Upper lobe of left lung (tissue), 6 donors: Measurements from ENCODE around the gene KLF2. TPM values are rescaled to one million over a fixed set of nuclear protein-coding genes. Genes with fewer than 3 reads are reported as not detected.

Experiments used
- ATAC-seq, 2 donors: fragments of 200-7000 bp; cut with Tn5 transposase; one replicate each; pipeline ENCODE4 v1.9.1; 2022; ENCODE audit warnings: mild to moderate bottlenecking in 2 of 2, moderate library complexity in 2 of 2; ENCODE audit not compliant: low FRiP score in 2 of 2
- DNase-seq, 2 donors: peaks; one replicate each; pipeline ENCODE4 v3.0.0-alpha.2; 2019 to 2020
- H3K27ac ChIP-seq, 4 donors: fragments of 200-600 bp; sonication (generic); one replicate each; pipeline ENCODE4 v1.5.1; 2016 to 2019
- H3K27me3 ChIP-seq, 4 donors: fragments of 200-600 bp; sonication (generic); one replicate each; pipeline ENCODE4 v1.5.1; 2017 to 2019
- H3K36me3 ChIP-seq, 4 donors: fragments of 200-600 bp; sonication (generic); one replicate each; pipeline ENCODE4 v1.5.1; 2016 to 2019
- H3K4me1 ChIP-seq, 4 donors: fragments of 200-600 bp; sonication (generic); one replicate each; pipeline ENCODE4 v1.5.1; 2018 to 2019
- H3K4me3 ChIP-seq, 4 donors: fragments of 200-600 bp; sonication (generic); one replicate each; pipeline ENCODE4 v1.5.1; 2017 to 2019; ENCODE audit warnings: mild to moderate bottlenecking in 2 of 4, moderate library complexity in 1 of 4
- H3K9me3 ChIP-seq, 4 donors: fragments of 200-600 bp; sonication (generic); one replicate each; pipeline ENCODE4 v1.5.1; 2018 to 2019
- CTCF ChIP-seq, 6 experiments: fragments of 450-650 bp in 4 of 6; fragments of 200-600 bp in 2 of 6; sonication (generic) in 2 of 6; IDR thresholded peaks; one replicate each; pipeline ENCODE4 v1.5.1; 2016 to 2019; ENCODE audit warnings: antibody characterized with exemption in 6 of 6
- EP300 ChIP-seq, 4 donors: sonication (generic); formaldehyde crosslinking; IDR thresholded peaks; one replicate each; pipeline ENCODE4 v1.5.1; 2017; ENCODE audit warnings: antibody characterized with exemption in 4 of 4, control low read depth in 2 of 4
- POLR2A ChIP-seq, 4 donors: fragments of 450-650 bp; IDR thresholded peaks; one replicate each; pipeline ENCODE4 v1.5.1; 2016 to 2017; ENCODE audit warnings: antibody characterized with exemption in 4 of 4, mild to moderate bottlenecking in 2 of 4
- POLR2AphosphoS5 ChIP-seq, 2 donors: sonication (generic); formaldehyde crosslinking; IDR thresholded peaks; one replicate each; pipeline ENCODE4 v1.5.1; 2017; ENCODE audit warnings: antibody characterized with exemption in 2 of 2
- WGBS, 2 donors: methylation state at CpG; one replicate each; pipeline ENCODE4 v1.1.5; 2017 to 2018; 5-methylcytosine and 5-hydroxymethylcytosine counted together
- total RNA-seq, 6 donors: library from RNA; depleted of rRNA in 4 of 6; stranded (reverse); fragments of >200 nt in 4 of 6; gene quantifications; one replicate each; pipeline versions ENCODE4 v1.1.0 to v1.2.1, GENCODE V29; 2016 to 2021
- donor health status: DM: no; HTN: no; CAD: no; lungs with moderate emphysema.
- donor health status: DM: no; HTN: yes; CAD: no; lungs with severe emphysema.

KLF2 gene
- total RNA-seq, 6 donors from 2014 or later, result 26.2 to 298 (median 75.8) TPM

- DNase-seq (peak in 1 of 2 donors; percentile 61), ATAC-seq (peak; percentile 3 to 19)
- TF ChIP-seq CTCF (IDR thresholded peaks at IDR 0.05), result no peak
- TF ChIP-seq POLR2A (IDR thresholded peaks at IDR 0.05), result no peak
- TF ChIP-seq EP300 (IDR thresholded peaks at IDR 0.05), result no peak
- TF ChIP-seq POLR2AphosphoS5 (IDR thresholded peaks at IDR 0.05), result no peak
- H3K4me3 ChIP-seq, result peak overlapping the region in 1 of 4 donors; percentile 16
- H3K9me3 ChIP-seq, result no peaks in the 10 kb centered on the region
- H3K4me1 ChIP-seq, result peaks cover 39 to 41% (median 41%) of the 10 kb centered on the region in 4 donors
- no peaks in the 10 kb centered on the region for H3K36me3 ChIP-seq
- H3K27ac ChIP-seq, result peak overlapping the region; percentile 61 to 79 (median 77)
- H3K27me3 ChIP-seq, result no peaks in the 10 kb centered on the region
- WGBS, 2 donors, result 70 to 73% methylated on average over 11 to 12 of the region's 13 CpGs
Observed at GRCh38 chr19:16337809-16338469, 13.3 kb downstream of the KLF2 start.

- 14 to 28% methylated on average over 9 to 29 of the region's 30 CpGs for WGBS, 2 donors
- peak; percentile 31 to 80 for TF ChIP-seq POLR2AphosphoS5 (IDR thresholded peaks at IDR 0.05)
- peak in 1 of 4 donors; percentile 9 for TF ChIP-seq POLR2A (IDR thresholded peaks at IDR 0.05)
- peak in 3 of 6 experiments; percentile 12 to 51 (median 21) for TF ChIP-seq CTCF (IDR thresholded peaks at IDR 0.05)
- no peak for TF ChIP-seq EP300 (IDR thresholded peaks at IDR 0.05)
- H3K4me1 ChIP-seq, result peaks cover 43 to 48% (median 45%) of the 10 kb centered on the region in 4 donors
- H3K4me3 ChIP-seq, result peak overlapping the region in 1 of 4 donors; percentile 16
- no peaks in the 10 kb centered on the region for H3K9me3 ChIP-seq
- H3K36me3 ChIP-seq, result no peaks in the 10 kb centered on the region
- DNase-seq (peak; percentile 69 to 80), ATAC-seq (peak; percentile 44 to 65)
- no peaks in the 10 kb centered on the region for H3K27me3 ChIP-seq
- H3K27ac ChIP-seq, result peak overlapping the region; percentile 61 to 79 (median 77)
Observed at GRCh38 chr19:16338470-16339360, 14.1 kb downstream of the KLF2 start.

- Histone ChIP-seq H3K4me3 (no peak overlapping the region), H3K4me1 (peaks cover 43 to 49% (median 45%) of the 10 kb centered on the region in 4 donors), H3K27me3 (no peaks in the 10 kb centered on the region), H3K36me3 (no peaks in the 10 kb centered on the region), H3K9me3 (no peaks in the 10 kb centered on the region), H3K27ac (peak overlapping the region; percentile 61 to 79 (median 77))
- 72 to 89% methylated on average over 3 to 6 of the region's 6 CpGs for WGBS, 2 donors
- no peak for DNase-seq
- ATAC-seq, result no peak
- no peak for TF ChIP-seq POLR2A (IDR thresholded peaks at IDR 0.05)
- no peak for TF ChIP-seq CTCF (IDR thresholded peaks at IDR 0.05)
- TF ChIP-seq POLR2AphosphoS5 (IDR thresholded peaks at IDR 0.05), result no peak
- no peak for TF ChIP-seq EP300 (IDR thresholded peaks at IDR 0.05)
Observed at GRCh38 chr19:16339361-16339725, 14.7 kb downstream of the KLF2 start.

- Histone ChIP-seq H3K9me3 (no peaks in the 10 kb centered on the region), H3K4me1 (peaks cover 43 to 52% (median 43%) of the 10 kb centered on the region in 4 donors), H3K27ac (peak overlapping the region in 1 of 4 donors; percentile 28), H3K4me3 (no peak overlapping the region), H3K27me3 (no peaks in the 10 kb centered on the region), H3K36me3 (no peaks in the 10 kb centered on the region)
- ATAC-seq, result no peak
- TF ChIP-seq CTCF (IDR thresholded peaks at IDR 0.05), result no peak
- TF ChIP-seq POLR2AphosphoS5 (IDR thresholded peaks at IDR 0.05), result no peak
- TF ChIP-seq POLR2A (IDR thresholded peaks at IDR 0.05), result no peak
- TF ChIP-seq EP300 (IDR thresholded peaks at IDR 0.05), result no peak
- WGBS, 2 donors, result 78 to 86% methylated on average over 5 of the region's 5 CpGs
- no peak for DNase-seq
Observed at GRCh38 chr19:16340092-16340491, 15.5 kb downstream of the KLF2 start.
